Uterus (tissue), 2 donors: ENCODE results near the gene SH3RF3.

ENCODE experiments used
- POLR2A ChIP-seq, 2 donors: fragments of 450-650 bp; IDR thresholded peaks; one replicate each; pipeline ENCODE4 v1.6.1; 2016; ENCODE audit warnings: antibody characterized with exemption in 2 of 2, mild to moderate bottlenecking in 1 of 2, moderate library complexity in 1 of 2
- TF ChIP-seq, protein P1 (sequence below), 4 experiments: fragments of 200-600 bp in 2 of 4; fragments of 450-650 bp in 2 of 4; sonication (generic) in 2 of 4; IDR thresholded peaks; one replicate each; pipeline ENCODE4 v1.5.1; 2016 to 2019; ENCODE audit warnings: antibody characterized with exemption in 4 of 4, mild to moderate bottlenecking in 2 of 4, moderate library complexity in 1 of 4

DNA sequence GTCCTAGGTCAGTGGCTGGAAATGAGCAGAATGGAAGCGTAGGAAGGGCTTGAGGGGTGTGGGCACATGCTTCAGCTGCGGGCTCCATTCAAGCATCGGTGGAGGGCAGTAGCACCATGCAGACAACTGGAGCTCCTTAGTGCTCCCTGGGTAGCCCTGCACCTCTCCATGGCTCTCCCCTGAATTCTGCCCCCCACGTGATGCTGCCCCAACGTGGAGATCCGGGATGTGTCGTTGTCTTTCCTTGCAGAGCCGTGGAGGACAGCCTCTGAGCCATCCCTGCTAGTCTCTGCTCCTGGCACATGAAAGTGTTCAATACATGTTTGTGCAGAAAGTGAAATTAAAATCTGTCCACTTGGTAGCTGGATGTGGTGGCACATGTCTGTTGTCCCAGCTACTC lies 94.5 kb downstream of the SH3RF3 start:
- TF ChIP-seq POLR2A (IDR thresholded peaks at IDR 0.05), result no peak
- TF ChIP-seq, protein P1, sequence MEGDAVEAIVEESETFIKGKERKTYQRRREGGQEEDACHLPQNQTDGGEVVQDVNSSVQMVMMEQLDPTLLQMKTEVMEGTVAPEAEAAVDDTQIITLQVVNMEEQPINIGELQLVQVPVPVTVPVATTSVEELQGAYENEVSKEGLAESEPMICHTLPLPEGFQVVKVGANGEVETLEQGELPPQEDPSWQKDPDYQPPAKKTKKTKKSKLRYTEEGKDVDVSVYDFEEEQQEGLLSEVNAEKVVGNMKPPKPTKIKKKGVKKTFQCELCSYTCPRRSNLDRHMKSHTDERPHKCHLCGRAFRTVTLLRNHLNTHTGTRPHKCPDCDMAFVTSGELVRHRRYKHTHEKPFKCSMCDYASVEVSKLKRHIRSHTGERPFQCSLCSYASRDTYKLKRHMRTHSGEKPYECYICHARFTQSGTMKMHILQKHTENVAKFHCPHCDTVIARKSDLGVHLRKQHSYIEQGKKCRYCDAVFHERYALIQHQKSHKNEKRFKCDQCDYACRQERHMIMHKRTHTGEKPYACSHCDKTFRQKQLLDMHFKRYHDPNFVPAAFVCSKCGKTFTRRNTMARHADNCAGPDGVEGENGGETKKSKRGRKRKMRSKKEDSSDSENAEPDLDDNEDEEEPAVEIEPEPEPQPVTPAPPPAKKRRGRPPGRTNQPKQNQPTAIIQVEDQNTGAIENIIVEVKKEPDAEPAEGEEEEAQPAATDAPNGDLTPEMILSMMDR (IDR thresholded peaks at IDR 0.05), result no peak
